NT2/D1 (cell line): Measurements from ENCODE around the gene WASHC1.
"Not testable (repeated sequence)": the region's sequence is repeated elsewhere in the genome, so short reads cannot be mapped to it uniquely, and the experiment has no call there.

Source experiments
- DNase-seq: peaks from one replicate; pipeline ENCODE4 v3.0.0-alpha.2; 2011; ENCODE audit warnings: low read depth, low spot score
- H3K27me3 ChIP-seq: 2 replicates; pipeline ENCODE4 v1.6.0; 2011; ENCODE audit warnings: mild to moderate bottlenecking; ENCODE audit not compliant: insufficient read length, insufficient read depth
- H3K36me3 ChIP-seq: 2 replicates; pipeline ENCODE4 v1.6.1; 2011; ENCODE audit warnings: mild to moderate bottlenecking, low read length, mixed read lengths; ENCODE audit not compliant: insufficient read depth, insufficient read length
- H3K4me1 ChIP-seq: 2 replicates; pipeline ENCODE4 v1.5.1; 2011; ENCODE audit not compliant: insufficient read depth, insufficient read length
- H3K4me3 ChIP-seq: 2 replicates; pipeline ENCODE4 v1.5.1; 2011; ENCODE audit warnings: low read depth; ENCODE audit not compliant: insufficient read length
- H3K9ac ChIP-seq: 2 replicates; pipeline ENCODE4 v1.6.0; 2011; ENCODE audit warnings: low read depth; ENCODE audit not compliant: insufficient read length
- H3K9me3 ChIP-seq: 2 replicates; pipeline ENCODE4 v1.5.1; 2011; ENCODE audit warnings: mild to moderate bottlenecking, low read length; ENCODE audit not compliant: insufficient read depth

Gene WASHC1

DNA sequence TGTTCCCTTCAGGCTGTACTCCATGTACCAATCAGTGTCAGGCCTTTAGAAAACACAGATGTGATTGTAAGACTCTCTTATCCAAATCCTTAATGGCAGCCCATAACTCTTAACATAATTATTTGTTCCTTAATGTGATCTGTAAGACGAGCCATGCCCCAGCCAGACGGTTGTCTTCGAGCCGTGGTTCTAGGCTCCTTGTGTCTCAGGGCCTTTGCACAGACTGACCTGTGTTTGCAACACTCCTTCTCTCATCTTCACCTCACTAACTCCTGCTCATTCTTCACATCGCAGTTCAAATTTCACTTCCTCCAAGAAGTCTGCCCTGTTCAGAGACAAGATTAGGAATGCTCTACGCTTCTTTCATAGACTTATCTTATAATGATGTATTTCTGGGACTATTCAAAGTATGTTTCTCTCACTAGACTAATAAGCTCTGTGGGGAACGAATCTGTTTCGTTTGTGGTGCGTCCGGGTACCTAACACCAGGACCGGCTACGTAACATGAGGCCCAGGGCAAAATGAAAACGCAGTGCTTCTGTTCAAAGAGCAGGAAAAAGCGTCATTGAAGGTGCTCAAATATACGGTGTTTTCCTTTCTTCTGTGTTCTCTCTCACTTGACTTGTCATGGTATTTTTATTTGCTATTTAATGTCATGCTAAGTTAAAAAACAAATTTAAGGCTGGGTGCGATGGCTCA lies 16.1 kb upstream of the WASHC1 start:
- not testable (repeated sequence) for DNase-seq, H3K36me3 ChIP-seq, H3K4me3 ChIP-seq, H3K4me1 ChIP-seq, H3K9ac ChIP-seq, H3K27me3 ChIP-seq, H3K9me3 ChIP-seq

DNA sequence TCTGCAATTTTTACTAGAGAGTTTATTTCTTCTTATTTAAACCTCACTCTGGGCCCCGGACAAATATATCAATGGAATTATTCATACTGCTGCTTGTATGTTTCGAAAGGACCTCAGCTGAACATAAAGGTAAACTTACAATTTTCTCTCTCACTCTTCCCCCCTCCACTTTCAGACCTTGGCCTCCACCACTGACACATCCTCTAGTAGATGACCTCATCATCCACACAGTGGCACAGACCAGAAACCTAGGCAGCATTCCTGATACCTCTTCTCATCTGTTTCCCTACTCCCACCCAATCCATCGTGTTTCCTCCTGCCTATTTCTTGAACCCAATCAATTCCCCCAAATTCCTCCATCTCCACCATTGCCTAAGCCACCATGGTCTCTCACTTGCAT lies 15.2 kb upstream of the WASHC1 start:
- not testable (repeated sequence) for H3K9me3 ChIP-seq, H3K9ac ChIP-seq, H3K27me3 ChIP-seq, H3K4me3 ChIP-seq, H3K4me1 ChIP-seq, H3K36me3 ChIP-seq, DNase-seq

DNA sequence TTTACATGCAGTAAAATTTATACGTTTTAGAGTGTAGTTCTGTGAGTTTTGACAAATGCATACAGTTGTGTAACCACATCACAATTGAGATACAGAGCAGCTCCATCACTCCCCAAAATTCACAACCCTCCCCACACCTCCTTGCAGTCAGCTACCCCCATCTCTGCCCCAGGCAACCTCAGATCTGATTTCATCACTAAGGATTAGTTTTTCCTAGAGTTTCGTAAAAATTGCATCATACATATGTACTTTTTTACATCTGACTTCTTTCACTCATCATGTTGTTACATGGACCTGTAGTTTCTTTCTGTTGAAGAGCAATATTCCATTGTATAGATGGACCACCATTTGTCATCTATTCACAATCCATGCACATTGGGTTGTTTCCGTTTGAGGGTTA lies 14.4 kb upstream of the WASHC1 start:
- H3K4me1 ChIP-seq, DNase-seq, H3K4me3 ChIP-seq, H3K27me3 ChIP-seq, H3K36me3 ChIP-seq, H3K9me3 ChIP-seq, H3K9ac ChIP-seq: not testable (repeated sequence)

DNA sequence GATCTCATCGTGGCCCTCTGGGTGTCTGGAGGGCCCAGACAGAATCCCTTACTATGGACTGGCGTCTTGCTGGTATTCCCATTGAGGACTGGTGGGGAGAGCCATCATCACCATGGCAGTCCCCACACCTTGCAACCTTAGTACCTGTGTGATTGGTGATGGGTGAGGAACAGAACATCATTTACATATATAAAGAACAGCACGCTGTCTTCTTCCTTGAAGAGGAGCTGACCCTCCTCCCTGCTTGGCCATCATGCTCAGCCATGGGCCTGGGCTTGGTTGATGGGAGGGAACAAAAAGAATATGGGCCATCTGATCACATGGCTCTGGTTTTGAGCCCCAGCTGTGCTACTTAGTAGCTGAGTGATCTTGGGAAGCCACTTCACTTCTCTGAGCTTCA lies 13.9 kb upstream of the WASHC1 start:
- not testable (repeated sequence) for DNase-seq, H3K27me3 ChIP-seq, H3K9ac ChIP-seq, H3K36me3 ChIP-seq, H3K4me1 ChIP-seq, H3K9me3 ChIP-seq, H3K4me3 ChIP-seq

DNA sequence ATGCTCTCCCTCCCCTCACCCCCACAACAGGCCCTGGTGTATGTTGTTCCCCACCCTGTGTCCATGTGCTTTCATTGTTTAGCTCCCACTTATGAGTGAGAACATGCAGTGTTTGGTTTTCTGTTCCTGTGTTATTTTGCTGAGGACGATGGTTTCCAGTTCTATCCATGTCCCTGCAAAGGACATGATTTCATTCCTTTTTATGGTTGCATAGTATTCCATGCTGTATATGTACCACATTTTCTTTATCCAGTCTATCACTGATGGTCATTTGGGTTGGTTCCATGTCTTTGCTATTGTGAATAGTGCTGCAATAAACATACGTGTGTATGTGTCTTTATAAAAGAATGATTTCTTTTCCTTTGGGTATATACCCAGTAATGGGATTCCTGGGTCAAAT lies 12.6 kb upstream of the WASHC1 start:
- H3K9ac ChIP-seq, H3K36me3 ChIP-seq, H3K9me3 ChIP-seq, DNase-seq, H3K4me3 ChIP-seq, H3K27me3 ChIP-seq, H3K4me1 ChIP-seq: not testable (repeated sequence)

DNA sequence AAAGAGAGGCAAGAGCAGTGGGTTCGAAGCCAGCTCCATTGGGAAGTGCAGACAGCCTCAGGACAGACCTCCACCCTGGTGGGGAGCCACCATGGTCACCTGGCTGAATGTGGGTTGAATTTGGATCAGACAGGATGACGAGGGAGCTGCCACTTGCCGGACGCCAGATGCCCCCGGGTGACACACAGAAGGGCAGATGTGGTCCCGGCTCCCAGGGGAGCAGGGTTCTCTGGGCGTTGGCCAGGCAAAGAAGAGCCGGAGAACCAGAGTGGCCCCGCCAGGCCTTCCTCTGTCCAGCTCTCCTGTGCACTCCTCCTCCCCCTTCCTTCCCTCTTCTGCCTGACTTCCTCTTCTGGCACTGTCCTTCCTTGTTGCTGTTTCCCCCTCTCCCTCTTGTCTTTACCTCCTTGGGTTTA lies 12.0 kb upstream of the WASHC1 start:
- not testable (repeated sequence) for H3K4me3 ChIP-seq, H3K27me3 ChIP-seq, H3K9ac ChIP-seq, H3K36me3 ChIP-seq, H3K9me3 ChIP-seq, H3K4me1 ChIP-seq, DNase-seq

DNA sequence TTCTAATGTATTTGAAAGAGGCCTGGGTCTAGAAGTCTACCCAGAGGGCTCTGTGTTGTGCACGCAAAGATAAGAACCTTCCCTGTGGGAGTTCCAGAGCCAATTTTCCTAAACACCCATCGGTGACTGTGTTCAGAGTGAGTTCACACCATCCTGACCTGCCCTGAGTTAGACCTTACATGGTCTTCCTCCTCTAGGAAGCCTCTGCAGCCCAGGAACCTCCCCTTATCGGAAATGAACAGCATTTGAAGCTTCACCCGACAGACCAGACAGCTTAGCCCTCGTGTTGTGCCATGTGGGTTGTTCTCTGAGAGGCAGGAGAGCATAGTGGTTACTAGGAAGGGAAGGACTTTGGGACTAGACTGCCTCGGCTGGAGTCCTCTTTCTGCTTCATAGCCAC lies 3.1 kb upstream of the WASHC1 start:
- H3K27me3 ChIP-seq, H3K36me3 ChIP-seq, DNase-seq, H3K4me1 ChIP-seq, H3K4me3 ChIP-seq, H3K9me3 ChIP-seq, H3K9ac ChIP-seq: not testable (repeated sequence)

DNA sequence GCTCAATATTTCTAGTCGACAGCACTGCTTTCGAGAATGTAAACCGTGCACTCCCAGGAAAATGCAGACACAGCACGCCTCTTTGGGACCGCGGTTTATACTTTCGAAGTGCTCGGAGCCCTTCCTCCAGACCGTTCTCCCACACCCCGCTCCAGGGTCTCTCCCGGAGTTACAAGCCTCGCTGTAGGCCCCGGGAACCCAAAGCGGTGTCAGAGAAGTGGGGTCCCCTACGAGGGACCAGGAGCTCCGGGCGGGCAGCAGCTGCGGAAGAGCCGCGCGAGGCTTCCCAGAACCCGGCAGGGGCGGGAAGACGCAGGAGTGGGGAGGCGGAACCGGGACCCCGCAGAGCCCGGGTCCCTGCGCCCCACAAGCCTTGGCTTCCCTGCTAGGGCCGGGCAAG lies 481 bp downstream of the WASHC1 start:
- not testable (repeated sequence) for H3K9ac ChIP-seq, H3K36me3 ChIP-seq, H3K27me3 ChIP-seq, DNase-seq, H3K4me1 ChIP-seq, H3K9me3 ChIP-seq
- H3K4me3 ChIP-seq = peak overlapping the region; percentile 46

DNA sequence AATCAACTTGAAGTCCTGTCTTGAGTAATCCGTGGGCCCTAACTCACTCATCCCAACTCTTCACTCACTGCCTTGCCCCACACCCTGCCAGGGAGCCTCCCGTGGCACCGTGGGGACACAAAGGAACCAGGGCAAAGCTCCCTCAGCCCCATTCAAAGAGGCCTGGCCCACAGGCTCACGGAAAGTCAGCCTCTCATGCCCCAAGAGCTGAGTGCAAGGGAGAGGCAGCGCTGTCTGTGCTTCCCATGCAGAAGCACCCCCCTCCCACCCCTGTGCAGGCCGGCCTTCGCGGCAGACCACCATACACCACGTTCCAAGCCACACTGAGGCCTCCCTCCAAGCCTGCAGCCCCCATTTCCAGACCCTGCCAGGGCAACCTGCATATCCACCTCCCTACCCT lies 7.6 kb downstream of the WASHC1 start:
- H3K27me3 ChIP-seq, DNase-seq, H3K36me3 ChIP-seq, H3K9ac ChIP-seq, H3K4me3 ChIP-seq, H3K9me3 ChIP-seq, H3K4me1 ChIP-seq: not testable (repeated sequence)

DNA sequence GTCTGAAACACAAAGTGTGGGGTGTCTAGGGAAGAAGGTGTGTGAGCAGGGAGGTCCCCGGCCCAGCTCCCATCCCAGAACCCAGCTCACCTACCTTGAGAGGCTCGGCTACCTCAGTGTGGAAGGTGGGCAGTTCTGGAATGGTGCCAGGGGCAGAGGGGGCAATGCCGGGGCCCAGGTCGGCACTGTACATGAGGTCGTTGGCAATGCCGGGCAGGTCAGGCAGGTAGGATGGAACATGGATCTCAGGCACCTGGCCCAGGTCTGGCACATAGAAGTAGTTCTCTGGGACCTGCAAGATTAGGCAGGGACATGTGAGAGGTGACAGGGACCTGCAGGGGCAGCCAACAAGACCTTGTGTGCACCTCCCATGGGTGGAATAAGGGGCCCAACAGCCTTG lies 12.4 kb downstream of the WASHC1 start:
- not testable (repeated sequence) for H3K27me3 ChIP-seq, H3K36me3 ChIP-seq, H3K4me3 ChIP-seq, H3K9me3 ChIP-seq, DNase-seq, H3K4me1 ChIP-seq, H3K9ac ChIP-seq

DNA sequence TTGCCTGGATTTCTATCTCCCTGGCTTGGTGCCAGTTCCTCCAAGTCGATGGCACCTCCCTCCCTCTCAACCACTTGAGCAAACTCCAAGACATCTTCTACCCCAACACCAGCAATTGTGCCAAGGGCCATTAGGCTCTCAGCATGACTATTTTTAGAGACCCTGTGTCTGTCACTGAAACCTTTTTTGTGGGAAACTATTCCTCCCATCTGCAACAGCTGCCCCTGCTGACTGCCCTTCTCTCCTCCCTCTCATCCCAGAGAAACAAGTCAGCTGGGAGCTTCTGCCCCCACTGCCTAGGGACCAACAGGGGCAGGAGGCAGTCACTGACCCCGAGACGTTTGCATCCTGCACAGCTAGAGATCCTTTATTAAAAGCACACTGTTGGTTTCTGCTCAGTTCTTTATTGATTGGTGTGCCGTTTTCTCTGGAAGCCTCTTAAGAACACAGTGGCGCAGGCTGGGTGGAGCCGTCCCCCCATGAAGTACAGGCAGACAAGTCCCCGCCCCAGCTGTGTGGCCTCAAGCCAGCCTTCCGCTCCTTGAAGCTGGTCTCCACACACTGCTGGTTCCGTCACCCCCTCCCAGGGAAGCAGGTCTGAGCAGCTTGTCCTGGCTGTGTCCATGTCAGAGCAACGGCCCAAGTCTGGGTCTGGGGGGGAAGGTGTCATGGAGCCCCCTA lies 15.0 kb downstream of the WASHC1 start:
- H3K4me3 ChIP-seq, H3K9ac ChIP-seq, DNase-seq, H3K9me3 ChIP-seq, H3K27me3 ChIP-seq, H3K4me1 ChIP-seq, H3K36me3 ChIP-seq: not testable (repeated sequence)

DNA sequence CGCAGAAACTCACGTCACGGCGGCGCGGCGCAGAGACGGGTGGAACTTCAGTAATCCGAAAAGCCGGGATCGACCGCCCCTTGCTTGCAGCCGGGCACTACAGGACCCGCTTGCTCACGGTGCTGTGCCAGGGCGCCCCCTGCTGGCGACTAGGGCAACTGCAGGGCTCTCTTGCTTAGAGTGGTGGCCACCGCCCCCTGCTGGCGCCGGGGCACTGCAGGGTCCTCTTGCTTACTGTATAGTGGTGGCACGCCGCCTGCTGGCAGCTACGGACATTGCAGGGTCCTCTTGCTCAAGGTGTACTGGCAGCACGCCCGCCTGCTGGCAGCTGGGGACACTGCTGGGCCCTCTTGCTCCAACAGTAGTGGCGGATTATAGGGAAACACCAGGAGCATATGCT lies 18.1 kb downstream of the WASHC1 start:
- H3K4me3 ChIP-seq, H3K4me1 ChIP-seq, H3K27me3 ChIP-seq, H3K9ac ChIP-seq, H3K9me3 ChIP-seq, H3K36me3 ChIP-seq, DNase-seq: not testable (repeated sequence)
